HPDE6-E6E7 (cell line): ENCODE measurements around the gene ACTC1.

Source experiments
- DNase-seq: peaks from one replicate; pipeline ENCODE4 v3.0.0; 2011; ENCODE audit warnings: missing footprints; ENCODE audit errors: extremely low spot score

Gene ACTC1

GRCh38 chr15:34799149-34800101 lies 4.1 kb upstream of the ACTC1 start:
- DNase-seq = no peak

GRCh38 chr15:34796847-34797435 lies 1.6 kb upstream of the ACTC1 start:
- no peak for DNase-seq

GRCh38 chr15:34794590-34795206 lies 651 bp downstream of the ACTC1 start:
- no peak for DNase-seq

GRCh38 chr15:34793901-34794300 lies 1.4 kb downstream of the ACTC1 start:
- no peak for DNase-seq

- no peak for DNase-seq
These were observed 2.3 kb downstream of the ACTC1 start for GRCh38 chr15:34793071-34793470.

- DNase-seq = no peak
These were observed 3.6 kb downstream of the ACTC1 start for GRCh38 chr15:34791701-34792100.

- no peak for DNase-seq
These were observed 5.2 kb downstream of the ACTC1 start for GRCh38 chr15:34790121-34790520.

GRCh38 chr15:34789326-34789725 lies 6.0 kb downstream of the ACTC1 start:
- no peak for DNase-seq

GRCh38 chr15:34786206-34786605 lies 9.1 kb downstream of the ACTC1 start:
- no peak for DNase-seq

GRCh38 chr15:34783991-34784390 lies 11.4 kb downstream of the ACTC1 start:
- no peak for DNase-seq

GRCh38 chr15:34783431-34783830 lies 11.9 kb downstream of the ACTC1 start:
- DNase-seq = no peak

GRCh38 chr15:34782901-34783300 lies 12.4 kb downstream of the ACTC1 start:
- DNase-seq = no peak

GRCh38 chr15:34780725-34781124 lies 14.6 kb downstream of the ACTC1 start:
- no peak for DNase-seq

GRCh38 chr15:34776606-34777105 lies 18.7 kb downstream of the ACTC1 start:
- no peak for DNase-seq

GRCh38 chr15:34773917-34774316 lies 21.4 kb downstream of the ACTC1 start:
- no peak for DNase-seq

GRCh38 chr15:34773013-34773412 lies 22.3 kb downstream of the ACTC1 start:
- DNase-seq = no peak

GRCh38 chr15:34772312-34772711 lies 23.0 kb downstream of the ACTC1 start:
- DNase-seq = no peak

- DNase-seq = no peak
These were observed 25.6 kb downstream of the ACTC1 start for GRCh38 chr15:34769711-34770110.

- no peak for DNase-seq
These were observed 26.8 kb downstream of the ACTC1 start for GRCh38 chr15:34768530-34768929.

- DNase-seq = no peak
These were observed 29.6 kb downstream of the ACTC1 start for GRCh38 chr15:34765741-34766140.

- DNase-seq = no peak
These were observed 34.4 kb downstream of the ACTC1 start for GRCh38 chr15:34760909-34761308.

- no peak for DNase-seq
These were observed 35.4 kb downstream of the ACTC1 start for GRCh38 chr15:34759992-34760391.

- DNase-seq = no peak
These were observed 36.0 kb downstream of the ACTC1 start for GRCh38 chr15:34759347-34759746.
